GF-D8 (cell line): Measurements from ENCODE around the gene NAALADL2.
"Not testable (repeated sequence)": the region's sequence is repeated elsewhere in the genome, so short reads cannot be mapped to it uniquely, and the experiment has no call there.

Experiments used
- DNase-seq: peaks from one replicate; lab custom pipeline; 2025; lab: John Stamatoyannopoulos, UW

Gene NAALADL2

DNA sequence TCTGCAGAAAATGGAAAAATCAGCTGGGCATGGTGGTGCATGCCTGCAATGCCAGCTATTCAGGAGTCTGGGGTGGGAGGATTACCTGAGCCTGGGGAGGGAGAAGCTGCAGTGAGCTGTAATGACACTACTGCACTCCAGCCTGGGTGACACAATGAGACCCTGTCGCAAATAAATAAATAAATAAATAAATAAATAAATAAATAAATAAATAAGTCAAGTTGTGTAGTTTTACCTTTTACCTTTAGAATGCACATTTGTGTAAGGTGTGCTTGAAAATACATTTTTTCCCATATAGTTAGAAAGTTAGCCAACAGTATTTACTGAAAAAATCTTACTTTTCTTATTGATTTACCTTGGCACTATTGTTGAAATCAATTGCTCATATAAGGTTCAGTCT lies 515.6 kb downstream of the NAALADL2 start:
- DNase-seq: no peak

GRCh38 chr3:175378348-175378747 lies 519.2 kb downstream of the NAALADL2 start:
- DNase-seq: no peak

DNA sequence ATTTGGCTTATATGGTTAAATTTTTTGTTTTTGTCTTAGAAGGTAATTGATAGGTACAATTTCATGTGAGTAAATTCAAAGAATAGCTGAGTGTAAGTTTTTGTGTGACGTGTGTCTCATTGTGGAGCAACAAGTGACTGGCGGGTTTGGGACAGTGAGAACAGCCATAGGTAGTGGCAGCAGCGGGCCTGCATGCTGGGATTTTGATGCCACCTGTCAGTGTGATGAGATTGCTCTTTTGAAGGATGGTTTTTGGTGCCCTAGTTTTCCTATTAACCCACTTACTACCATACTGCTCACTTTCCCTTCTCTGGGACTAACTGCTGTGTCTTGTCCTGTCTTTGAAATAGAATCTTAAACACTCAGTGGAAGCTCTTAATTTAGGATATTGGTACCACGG lies 522.6 kb downstream of the NAALADL2 start:
- no peak for DNase-seq

- no peak for DNase-seq
Observed at GRCh38 chr3:175383371-175383770, 524.2 kb downstream of the NAALADL2 start.

DNA sequence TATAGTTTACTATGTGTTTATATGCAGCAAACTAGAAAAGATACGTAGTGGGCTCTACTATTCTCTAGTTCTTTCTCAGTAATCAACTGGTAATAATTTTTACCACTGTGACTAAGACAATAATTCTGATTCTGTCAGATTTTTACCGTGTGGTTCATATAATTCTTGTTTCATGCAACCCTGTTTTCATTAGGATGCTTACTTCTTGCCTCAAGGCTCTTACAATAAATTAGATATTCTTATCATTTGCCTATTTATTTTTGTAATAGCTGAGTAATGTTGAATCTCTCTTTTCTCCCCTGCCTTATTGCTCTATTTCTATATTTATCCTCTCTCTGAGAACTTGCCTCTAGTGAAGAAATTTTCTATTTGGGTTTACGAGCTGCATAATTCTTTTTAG lies 524.7 kb downstream of the NAALADL2 start:
- no peak for DNase-seq

DNA sequence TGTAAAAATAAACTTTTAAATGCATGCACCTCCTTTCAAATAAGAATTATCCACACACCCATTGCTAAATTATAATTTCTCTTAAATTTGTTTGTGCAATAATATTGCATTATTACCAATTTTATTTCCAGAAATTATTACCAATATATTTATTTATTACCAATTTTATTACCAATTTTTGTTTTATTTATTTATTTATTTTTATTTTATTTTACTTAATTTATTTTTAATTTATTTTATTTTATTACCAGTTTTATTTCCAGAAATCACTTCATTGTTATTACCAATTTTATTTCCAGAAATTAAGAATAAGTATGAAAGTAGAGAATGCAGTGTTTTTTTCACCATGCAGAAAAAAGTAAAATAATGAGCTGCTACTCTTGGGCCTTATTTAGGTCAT lies 525.4 kb downstream of the NAALADL2 start:
- no peak for DNase-seq

GRCh38 chr3:175386630-175387029 lies 527.5 kb downstream of the NAALADL2 start:
- DNase-seq: no peak

DNA sequence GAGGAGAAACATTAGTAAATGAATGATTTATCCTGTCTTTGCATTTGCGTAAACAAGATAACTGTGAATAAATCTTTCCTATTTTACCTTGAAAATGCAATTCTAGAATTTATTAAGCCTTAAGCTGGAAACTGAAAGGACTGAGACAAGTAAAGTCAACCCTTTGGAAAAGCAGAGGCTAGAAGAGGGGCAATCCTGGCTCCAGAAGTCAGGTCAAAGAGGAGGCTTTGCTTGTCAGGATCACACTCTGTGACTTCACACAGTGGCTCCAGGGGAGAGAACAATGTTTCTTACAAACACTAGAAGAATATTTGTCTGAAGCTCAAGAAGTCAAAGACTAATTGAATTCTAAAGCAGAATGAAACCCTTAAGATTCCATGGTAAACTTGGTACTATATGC lies 530.4 kb downstream of the NAALADL2 start:
- DNase-seq: no peak

GRCh38 chr3:175391601-175392000 lies 532.5 kb downstream of the NAALADL2 start:
- no peak for DNase-seq

- DNase-seq: no peak
Observed at GRCh38 chr3:175392653-175393052, 533.5 kb downstream of the NAALADL2 start.

DNA sequence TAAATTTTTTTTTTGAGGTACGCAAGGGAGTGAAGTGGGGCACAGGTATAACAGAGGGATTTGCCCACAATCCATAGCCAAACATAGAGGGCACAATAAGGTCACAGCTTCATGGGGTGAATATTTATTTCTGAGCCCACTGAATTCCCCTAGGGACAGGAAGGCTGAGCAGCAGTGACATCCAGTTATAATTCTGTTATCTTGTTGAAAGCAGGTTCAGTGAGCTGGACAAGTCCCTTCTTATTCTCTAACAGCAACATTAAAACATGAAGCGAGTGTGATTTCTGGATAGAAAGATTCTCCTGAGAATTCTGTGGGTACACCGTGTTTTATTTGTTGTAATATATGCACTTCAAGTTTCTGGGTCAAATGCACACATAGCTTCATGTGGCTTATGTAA lies 538.2 kb downstream of the NAALADL2 start:
- DNase-seq: no peak

- DNase-seq: no peak
Observed at GRCh38 chr3:175398676-175399075, 539.5 kb downstream of the NAALADL2 start.

- DNase-seq: no peak
Observed at GRCh38 chr3:175399156-175399840, 540.2 kb downstream of the NAALADL2 start.

DNA sequence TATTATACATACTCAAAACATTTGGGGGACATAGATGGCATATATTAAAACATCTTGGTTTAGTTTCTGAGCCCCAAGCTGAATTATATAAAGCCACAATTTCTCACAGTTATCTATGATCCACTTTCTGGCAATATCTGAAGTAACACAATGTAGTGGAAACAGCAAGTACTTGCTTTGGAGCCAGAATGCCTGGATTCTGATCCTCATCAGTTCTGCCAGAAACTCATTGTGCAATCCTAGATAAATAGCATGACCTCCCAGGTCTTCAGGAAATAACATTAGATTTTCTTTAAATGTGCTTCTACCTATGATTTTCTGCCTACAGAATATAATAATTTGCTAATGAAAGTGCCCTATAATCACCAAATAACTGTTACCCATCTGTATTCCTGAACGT lies 544.9 kb downstream of the NAALADL2 start:
- DNase-seq: no peak

DNA sequence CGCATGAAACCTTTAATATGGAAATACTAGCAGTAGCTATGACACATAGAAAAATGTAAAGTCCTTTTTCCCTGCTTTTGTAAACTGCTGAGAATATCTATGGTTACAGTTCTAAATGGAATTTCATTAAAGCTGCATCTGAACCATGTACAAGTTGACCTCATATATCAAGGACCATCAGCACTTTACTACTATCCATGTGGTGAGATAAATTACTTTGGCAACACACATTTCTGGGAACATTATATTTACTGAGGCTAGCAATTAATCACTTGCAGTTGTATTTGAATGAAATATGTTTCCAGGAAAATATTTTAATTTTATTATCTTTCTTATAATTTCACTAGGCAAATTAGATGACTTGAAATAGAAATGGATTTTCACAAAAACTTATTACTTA lies 545.5 kb downstream of the NAALADL2 start:
- DNase-seq: no peak

- DNase-seq: no peak
Observed at GRCh38 chr3:175410251-175410650, 551.1 kb downstream of the NAALADL2 start.

GRCh38 chr3:175411405-175411804 lies 552.3 kb downstream of the NAALADL2 start:
- DNase-seq: no peak

DNA sequence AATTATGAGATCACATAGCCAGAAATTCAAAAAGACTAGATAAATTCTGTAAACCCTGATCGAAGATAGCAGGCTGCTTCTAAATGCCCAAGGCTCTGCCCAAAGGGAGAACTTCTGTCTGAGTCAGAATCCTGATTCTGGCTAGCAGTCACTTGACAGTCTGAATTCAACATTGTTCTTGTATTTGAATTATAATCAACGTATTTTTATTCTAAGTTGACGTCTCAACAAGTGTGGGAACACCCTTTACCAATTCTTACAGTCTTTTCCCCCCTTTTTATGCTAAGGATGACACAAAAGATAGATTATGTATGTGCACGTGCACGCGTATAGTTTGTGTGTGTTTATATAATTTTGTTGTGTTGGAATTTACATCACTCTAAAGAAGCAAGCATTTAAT lies 552.8 kb downstream of the NAALADL2 start:
- no peak for DNase-seq

DNA sequence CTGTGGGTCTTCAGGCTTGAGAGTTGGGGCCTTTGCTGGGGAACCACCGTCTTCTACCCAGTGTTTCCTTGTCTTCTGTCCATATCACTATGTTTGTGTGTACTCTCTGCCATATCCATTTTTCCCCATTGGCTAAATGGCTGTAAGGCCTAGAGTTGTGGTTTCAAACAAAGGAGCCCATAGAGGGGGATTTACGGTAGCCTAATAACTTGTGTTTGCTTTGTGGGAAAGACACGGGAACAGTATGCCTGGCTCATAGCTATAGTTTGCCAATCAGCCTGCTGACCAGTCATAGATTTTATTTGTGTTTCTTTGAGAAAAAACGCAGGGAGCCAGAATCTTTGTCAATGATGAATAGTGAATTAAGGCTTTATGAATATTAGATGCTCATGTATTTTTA lies 554.8 kb downstream of the NAALADL2 start:
- DNase-seq: no peak

DNA sequence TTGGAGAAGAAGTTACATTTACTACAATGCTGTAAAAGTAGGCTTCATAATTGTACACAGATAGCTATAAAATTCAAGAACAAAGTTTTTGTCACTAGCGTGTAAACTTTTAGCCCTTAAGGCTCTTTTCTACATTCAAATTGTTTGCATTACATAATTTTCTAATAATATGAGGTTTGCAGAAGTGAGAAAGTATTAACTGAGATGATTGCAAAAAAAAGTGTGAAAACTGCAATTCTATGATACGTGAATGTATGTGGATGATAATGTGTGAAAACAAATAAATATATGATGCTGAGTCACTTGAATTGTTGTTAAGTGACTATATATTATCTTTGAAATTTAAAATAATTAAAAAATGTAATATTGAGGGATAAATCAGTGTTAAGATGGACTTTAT lies 557.5 kb downstream of the NAALADL2 start:
- DNase-seq: no peak

DNA sequence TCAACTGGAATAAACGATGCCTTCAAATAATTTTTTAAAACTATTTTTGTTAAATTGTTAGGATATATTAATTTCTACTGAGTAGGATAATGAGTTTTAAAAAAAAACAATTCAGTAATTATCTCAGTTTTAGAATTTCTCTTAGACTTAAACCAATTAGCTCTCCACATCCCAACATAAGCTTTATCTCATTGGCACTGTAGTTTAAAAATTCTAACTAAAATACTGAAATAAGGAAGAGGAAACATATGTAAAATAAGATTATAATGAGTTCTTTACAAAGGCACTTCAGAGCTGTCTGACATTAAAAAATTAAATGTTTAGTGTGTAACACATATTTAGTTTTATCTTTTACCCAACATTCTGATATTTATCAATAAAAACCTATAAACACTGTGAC lies 558.3 kb downstream of the NAALADL2 start:
- no peak for DNase-seq

DNA sequence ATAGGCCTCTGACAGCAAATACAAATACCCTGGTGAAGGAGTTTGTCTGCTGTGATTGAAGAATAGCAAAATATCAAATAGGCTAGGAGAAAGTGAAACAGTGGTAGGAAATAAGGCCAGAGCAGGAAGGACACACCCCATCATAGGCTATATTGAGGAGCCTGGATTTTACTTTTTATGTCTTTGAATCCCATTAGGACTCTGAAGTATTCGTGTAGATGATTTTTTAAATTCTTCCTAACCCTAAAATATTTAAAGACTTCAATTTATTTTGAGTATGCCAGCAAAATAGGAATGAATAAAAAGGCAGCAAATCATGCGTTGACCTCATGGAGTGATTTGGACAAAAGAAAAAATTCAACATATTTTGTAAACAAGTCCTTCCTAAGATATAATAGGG lies 562.8 kb downstream of the NAALADL2 start:
- DNase-seq: no peak

DNA sequence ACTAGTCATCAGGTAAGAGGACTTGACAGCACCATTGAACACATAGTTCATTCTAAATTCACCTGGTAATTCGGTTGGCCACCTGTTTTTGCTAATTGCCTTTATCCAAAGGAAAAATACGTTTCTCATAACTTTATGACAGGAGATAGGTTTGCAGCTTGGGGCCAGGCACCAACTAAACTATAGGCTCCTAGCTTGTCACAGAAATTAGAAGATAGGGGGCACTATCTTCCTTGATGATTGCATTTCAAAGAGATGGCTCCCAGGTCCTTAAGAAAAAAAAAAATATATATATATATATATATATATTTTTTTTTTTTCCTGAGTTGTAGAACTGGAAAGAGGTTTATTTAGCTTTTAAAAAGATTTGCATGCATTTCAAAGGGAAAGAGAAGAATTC lies 563.6 kb downstream of the NAALADL2 start:
- DNase-seq: no peak

GRCh38 chr3:175423848-175424247 lies 564.7 kb downstream of the NAALADL2 start:
- not testable (repeated sequence) for DNase-seq

DNA sequence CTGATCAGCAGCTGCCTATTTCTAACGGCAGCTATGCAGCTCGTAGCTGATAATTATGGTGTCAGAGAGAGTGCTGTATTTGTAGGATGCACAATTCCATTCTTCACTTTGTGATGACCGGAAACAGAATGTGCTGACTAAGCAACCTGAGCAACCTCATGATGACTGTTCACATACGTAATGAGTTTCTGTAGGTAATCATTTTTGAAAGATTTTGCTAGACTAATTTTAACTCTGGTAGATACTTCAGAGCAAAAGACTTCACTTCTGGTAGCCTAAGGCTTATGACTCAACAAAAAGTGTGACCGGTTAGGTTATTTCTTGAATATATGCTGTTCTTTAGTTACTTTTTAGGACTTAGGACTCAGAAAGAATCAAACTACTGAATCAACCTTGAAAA lies 567.7 kb downstream of the NAALADL2 start:
- DNase-seq: no peak
